Ishikawa (cell line): Measurements from ENCODE around the gene DHX35.

Experiments
- CEBPB ChIP-seq: IDR thresholded peaks from 2 replicates; pipeline ENCODE4 v1.6.1; 2012
- CREB1 ChIP-seq: IDR thresholded peaks from 2 replicates; pipeline ENCODE4 v1.6.1; 2012; ENCODE audit warnings: low read depth
- EGR1 ChIP-seq: IDR thresholded peaks from 2 replicates; pipeline ENCODE4 v1.6.1; 2012
- EP300 ChIP-seq: IDR thresholded peaks from 2 replicates; pipeline ENCODE4 v1.6.1; 2012; ENCODE audit warnings: borderline replicate concordance
- FOXM1 ChIP-seq: IDR thresholded peaks from 2 replicates; pipeline ENCODE4 v1.6.1; 2012; ENCODE audit warnings: low read depth, borderline replicate concordance
- MAX ChIP-seq: IDR thresholded peaks from 2 replicates; pipeline ENCODE4 v1.6.1; 2012
- NFIC ChIP-seq: IDR thresholded peaks from 2 replicates; pipeline ENCODE4 v1.6.1; 2012
- RAD21 ChIP-seq: IDR thresholded peaks from 2 replicates; pipeline ENCODE4 v1.6.1; 2012; ENCODE audit warnings: low read depth
- REST ChIP-seq: IDR thresholded peaks from 2 replicates; pipeline ENCODE4 v1.6.1; 2012; ENCODE audit warnings: low read depth, mild to moderate bottlenecking
- TAF1 ChIP-seq: IDR thresholded peaks from 2 replicates; pipeline ENCODE4 v1.6.1; 2012; ENCODE audit warnings: low read depth, mild to moderate bottlenecking
- TCF12 ChIP-seq: IDR thresholded peaks from 2 replicates; pipeline ENCODE4 v1.6.1; 2012; ENCODE audit warnings: low read depth
- TEAD4 ChIP-seq: IDR thresholded peaks from 2 replicates; pipeline ENCODE4 v1.6.1; 2012
- USF1 ChIP-seq: IDR thresholded peaks from 2 replicates; pipeline ENCODE4 v1.6.1; 2012
- YY1 ChIP-seq: IDR thresholded peaks from 2 replicates; pipeline ENCODE4 v1.6.1; 2012; ENCODE audit warnings: low read depth
- ZBTB7A ChIP-seq: IDR thresholded peaks from 2 replicates; pipeline ENCODE4 v1.6.1; 2012; ENCODE audit warnings: low read depth

Gene DHX35

GRCh38 chr20:38920411-38920810, 41.7 kb upstream of the DHX35 start:
- TF ChIP-seq RAD21 (no peak), TAF1 (no peak), YY1 (no peak), TCF12 (no peak), FOXM1 (no peak), ZBTB7A (no peak), EP300 (no peak), REST (no peak), TEAD4 (no peak), CEBPB (no peak), MAX (no peak), EGR1 (no peak), NFIC (no peak), CREB1 (no peak), USF1 (no peak)

- TF ChIP-seq EP300 (no peak), REST (no peak), RAD21 (no peak), NFIC (no peak), FOXM1 (no peak), MAX (no peak), TCF12 (no peak), CREB1 (no peak), YY1 (no peak), TEAD4 (no peak), CEBPB (no peak), USF1 (no peak), ZBTB7A (no peak), EGR1 (no peak), TAF1 (no peak)
Measured at GRCh38 chr20:38920851-38921250, 41.3 kb upstream of the DHX35 start.

- TF ChIP-seq TEAD4 (no peak), CEBPB (no peak), YY1 (no peak), FOXM1 (no peak), MAX (no peak), NFIC (no peak), ZBTB7A (no peak), RAD21 (no peak)
Measured at GRCh38 chr20:38924718-38925117, 37.4 kb upstream of the DHX35 start.

GRCh38 chr20:38926142-38926933, 35.8 kb upstream of the DHX35 start, which contains the start of gene FAM83D:
TSS of gene FAM83D (plus strand) at chr20:38926417. CDS start at chr20:38926443, 26 bp downstream.
- TF ChIP-seq FOXM1 (peak; percentile 100), TAF1 (peak; percentile 88), CEBPB (no peak), YY1 (peak; percentile 78), CREB1 (no peak), REST (0 out of 2 replicates have a peak, but pooled peaks have one; percentile 16), TCF12 (peak; percentile 49; the same call in 1 of the 2 replicates), ZBTB7A (no peak), NFIC (0 out of 2 replicates have a peak, but pooled peaks have one; percentile 5), EP300 (peak; percentile 35; the same call in 1 of the 2 replicates), TEAD4 (peak; percentile 23; the same call in 1 of the 2 replicates), USF1 (no peak), RAD21 (no peak), EGR1 (no peak; the same call in 1 of the 2 replicates), MAX (peak; percentile 92)
